Measurements from ENCODE around the gene ACAA1. TPM values are rescaled to one million over a fixed set of nuclear protein-coding genes. Genes with fewer than 3 reads are reported as not detected.

ACAA1 gene
- total and polyA plus RNA-seq, 2 donors (not counting 1 experiment from before 2014, with no cell fraction given), result 98.4 to 143 TPM

GRCh38 chr3:38138349-38139190, 1.6 kb upstream of the ACAA1 start, which contains the start of gene MYD88:
TSS of gene MYD88 (plus strand) at chr3:38138661. CDS start at chr3:38138701, 40 bp downstream.
- no peaks in the 10 kb centered on the region for H3K27me3 ChIP-seq (replicated peaks in 1 of 4; ENCODE audit: control extremely low read depth in 1 of 4, control insufficient read depth in 3 of 4, insufficient read depth in 4 of 4, low read length in 3 of 4)
- peak; percentile 91 for DNase-seq
- TF ChIP-seq EZH2 (IDR thresholded peaks at IDR 0.05; ENCODE audit: borderline replicate concordance, insufficient read depth, low read depth, low read length, poor library complexity, severe bottlenecking), result no peak
- TF ChIP-seq, protein P1, sequence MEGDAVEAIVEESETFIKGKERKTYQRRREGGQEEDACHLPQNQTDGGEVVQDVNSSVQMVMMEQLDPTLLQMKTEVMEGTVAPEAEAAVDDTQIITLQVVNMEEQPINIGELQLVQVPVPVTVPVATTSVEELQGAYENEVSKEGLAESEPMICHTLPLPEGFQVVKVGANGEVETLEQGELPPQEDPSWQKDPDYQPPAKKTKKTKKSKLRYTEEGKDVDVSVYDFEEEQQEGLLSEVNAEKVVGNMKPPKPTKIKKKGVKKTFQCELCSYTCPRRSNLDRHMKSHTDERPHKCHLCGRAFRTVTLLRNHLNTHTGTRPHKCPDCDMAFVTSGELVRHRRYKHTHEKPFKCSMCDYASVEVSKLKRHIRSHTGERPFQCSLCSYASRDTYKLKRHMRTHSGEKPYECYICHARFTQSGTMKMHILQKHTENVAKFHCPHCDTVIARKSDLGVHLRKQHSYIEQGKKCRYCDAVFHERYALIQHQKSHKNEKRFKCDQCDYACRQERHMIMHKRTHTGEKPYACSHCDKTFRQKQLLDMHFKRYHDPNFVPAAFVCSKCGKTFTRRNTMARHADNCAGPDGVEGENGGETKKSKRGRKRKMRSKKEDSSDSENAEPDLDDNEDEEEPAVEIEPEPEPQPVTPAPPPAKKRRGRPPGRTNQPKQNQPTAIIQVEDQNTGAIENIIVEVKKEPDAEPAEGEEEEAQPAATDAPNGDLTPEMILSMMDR (IDR thresholded peaks at IDR 0.05), result no peak
- peaks cover 4 to 30% of the 10 kb centered on the region in 2 experiments for H3K36me3 ChIP-seq (replicated peaks in 1 of 2; ENCODE audit: control extremely low read depth in 1 of 2, control insufficient read depth in 1 of 2, extremely low read depth in 1 of 2, insufficient read depth in 2 of 2, low read length in 1 of 2)
- CTCF ChIA-PET, result interaction anchor here (2.5 to 4.9 kb wide), 2 partner anchors 26 to 164 kb away, joined by 7 to 41 read pairs; partner anchors contain the start of gene OXSR1
- intact Hi-C loops (cut with micrococcal nuclease), result loop anchor here (2.0 to 10.0 kb wide), 5 partner anchors 14 to 1269 kb away; partner anchors contain the start of genes GORASP1, RPSA, SLC25A38 and TTC21A
- POLR2A ChIA-PET, result interaction anchor here (0.8 to 4.1 kb wide), 2 partner anchors 10 to 26 kb away, joined by 3 to 75 read pairs; partner anchors contain the start of gene OXSR1
- Mint-ChIP-seq H3K4me3 (peak within 1 kb of the TSS; percentile 92), H3K4me1 (peaks cover 64% of the 10 kb centered on the region), H3K27me3 (no peaks in the 10 kb centered on the region), H3K9me3 (ENCODE audit: insufficient read depth) (no peaks in the 10 kb centered on the region), H3K27ac (peak within 1 kb of the TSS; percentile 94)
- H3K4me1 ChIP-seq (ENCODE audit: control insufficient read depth in 2 of 2, insufficient read depth in 2 of 2, low read length in 2 of 2), result peaks cover 39 to 52% of the 10 kb centered on the region in 2 donors
- peak within 1 kb of the TSS; percentile 85 to 87 for H3K27ac ChIP-seq (ENCODE audit: low read length in 2 of 2)
- H3K9ac ChIP-seq (ENCODE audit: low read length), result peak within 1 kb of the TSS; percentile 95
- H3K9me3 ChIP-seq (ENCODE audit: control extremely low read depth in 1 of 3, control insufficient read depth in 2 of 3, insufficient read depth in 1 of 3, low read length in 2 of 3), result no peaks in the 10 kb centered on the region
- peak; percentile 51 for ATAC-seq (ENCODE audit: low read depth)
- peaks cover 12% of the 10 kb centered on the region for H4K20me1 ChIP-seq (ENCODE audit: control insufficient read depth, insufficient read depth, low read length, poor library complexity, severe bottlenecking)
- peak within 1 kb of the TSS; percentile 99 for H2AFZ ChIP-seq (ENCODE audit: insufficient read depth, low read depth, low read length, poor library complexity, severe bottlenecking)
- H3K4me2 ChIP-seq (replicated peaks; ENCODE audit: low read depth, low read length, poor library complexity, severe bottlenecking), result peak within 1 kb of the TSS; percentile 88
- WGBS (ENCODE audit: insufficient coverage), result under 1% methylated on average over 61 of the region's 65 CpGs
- peak within 1 kb of the TSS; percentile 84 to 98 (median 92) for H3K4me3 ChIP-seq (ENCODE audit: control extremely low read depth in 1 of 5, extremely low read depth in 1 of 5, insufficient read depth in 1 of 5, low read depth in 2 of 5, low read length in 4 of 5)
- H3K79me2 ChIP-seq (ENCODE audit: control insufficient read depth, insufficient read depth, low read length), result peaks cover 55% of the 10 kb centered on the region

All from B cell (primary cell).